Hepatocyte (in vitro differentiated cells): ENCODE data around the gene COPS3.

Source experiments
- EZH2 ChIP-seq: fragments of 200-600 bp; sonication (generic); IDR thresholded peaks from 2 replicates; pipeline ENCODE4 v1.6.1; 2016; ENCODE audit warnings: antibody characterized with exemption, mild to moderate bottlenecking, borderline replicate concordance
- EZH2phosphoT487 ChIP-seq: fragments of 200-600 bp; sonication (generic); IDR thresholded peaks from one replicate; pipeline ENCODE4 v1.6.1; 2018; ENCODE audit warnings: antibody characterized with exemption, mild to moderate bottlenecking, low read depth, moderate library complexity; ENCODE audit not compliant: unreplicated experiment, severe bottlenecking
- TF ChIP-seq, protein P1 (sequence below): fragments of 200-600 bp; sonication (generic); IDR thresholded peaks from 2 replicates; pipeline ENCODE4 v1.5.1; 2016; ENCODE audit warnings: antibody characterized with exemption, mild to moderate bottlenecking; ENCODE audit not compliant: poor library complexity

GRCh38 chr17:17200831-17201230, 80.2 kb downstream of the COPS3 start:
- TF ChIP-seq EZH2, result no peak
- TF ChIP-seq, protein P1, sequence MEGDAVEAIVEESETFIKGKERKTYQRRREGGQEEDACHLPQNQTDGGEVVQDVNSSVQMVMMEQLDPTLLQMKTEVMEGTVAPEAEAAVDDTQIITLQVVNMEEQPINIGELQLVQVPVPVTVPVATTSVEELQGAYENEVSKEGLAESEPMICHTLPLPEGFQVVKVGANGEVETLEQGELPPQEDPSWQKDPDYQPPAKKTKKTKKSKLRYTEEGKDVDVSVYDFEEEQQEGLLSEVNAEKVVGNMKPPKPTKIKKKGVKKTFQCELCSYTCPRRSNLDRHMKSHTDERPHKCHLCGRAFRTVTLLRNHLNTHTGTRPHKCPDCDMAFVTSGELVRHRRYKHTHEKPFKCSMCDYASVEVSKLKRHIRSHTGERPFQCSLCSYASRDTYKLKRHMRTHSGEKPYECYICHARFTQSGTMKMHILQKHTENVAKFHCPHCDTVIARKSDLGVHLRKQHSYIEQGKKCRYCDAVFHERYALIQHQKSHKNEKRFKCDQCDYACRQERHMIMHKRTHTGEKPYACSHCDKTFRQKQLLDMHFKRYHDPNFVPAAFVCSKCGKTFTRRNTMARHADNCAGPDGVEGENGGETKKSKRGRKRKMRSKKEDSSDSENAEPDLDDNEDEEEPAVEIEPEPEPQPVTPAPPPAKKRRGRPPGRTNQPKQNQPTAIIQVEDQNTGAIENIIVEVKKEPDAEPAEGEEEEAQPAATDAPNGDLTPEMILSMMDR, result no peak
- no peak for TF ChIP-seq EZH2phosphoT487
